Nephron progenitor cell (in vitro differentiated cells): ENCODE data around the gene DNASE1L3.

Experiments used
- DNase-seq: peaks from one replicate; pipeline ENCODE4 v3.0.0; 2021
- H3K27ac Mint-ChIP-seq: 2 replicates; pipeline ENCODE4 v1.8.0; 2021; ENCODE audit warnings: mild to moderate bottlenecking, moderate library complexity, mixed read lengths
- H3K27me3 Mint-ChIP-seq: 2 replicates; pipeline ENCODE4 v1.8.0; 2021; ENCODE audit warnings: mild to moderate bottlenecking, low read depth, mixed read lengths; ENCODE audit not compliant: poor library complexity
- H3K36me3 Mint-ChIP-seq: 2 replicates; pipeline ENCODE4 v1.8.0; 2021; ENCODE audit warnings: low read depth, mixed read lengths
- H3K4me1 Mint-ChIP-seq: 2 replicates; pipeline ENCODE4 v1.8.0; 2021; ENCODE audit warnings: mixed read lengths
- H3K4me3 Mint-ChIP-seq: 2 replicates; pipeline ENCODE4 v1.8.0; 2021; ENCODE audit warnings: mild to moderate bottlenecking, moderate library complexity, mixed read lengths
- H3K9me3 Mint-ChIP-seq: 2 replicates; pipeline ENCODE4 v1.8.0; 2021; ENCODE audit warnings: mild to moderate bottlenecking, moderate library complexity, mixed read lengths
- CTCF ChIP-seq: fragments of 200-600 bp; sonication (generic); IDR thresholded peaks from 2 replicates; pipeline ENCODE4 v1.5.0; 2021; ENCODE audit warnings: antibody characterized with exemption

The DNASE1L3 gene

GRCh38 chr3:58200846-58201355, 9.9 kb downstream of the DNASE1L3 start:
- Mint-ChIP-seq H3K36me3 (no peaks in the 10 kb centered on the region), H3K4me3 (peak overlapping the region; percentile 34), H3K27me3 (peaks cover 26% of the 10 kb centered on the region), H3K27ac (no peak overlapping the region), H3K4me1 (peaks cover 26% of the 10 kb centered on the region), H3K9me3 (peaks cover 4% of the 10 kb centered on the region)
- DNase-seq: no peak
- TF ChIP-seq CTCF: no peak

- DNase-seq: no peak
- Mint-ChIP-seq H3K36me3 (no peaks in the 10 kb centered on the region), H3K27me3 (peaks cover 19% of the 10 kb centered on the region), H3K4me1 (peaks cover 26% of the 10 kb centered on the region), H3K9me3 (peaks cover 4% of the 10 kb centered on the region), H3K27ac (no peak overlapping the region), H3K4me3 (no peak overlapping the region)
- no peak for TF ChIP-seq CTCF
Observed at GRCh38 chr3:58200121-58200709, 10.6 kb downstream of the DNASE1L3 start.

- Mint-ChIP-seq H3K9me3 (peaks cover 7% of the 10 kb centered on the region), H3K27ac (no peak overlapping the region), H3K4me1 (peaks cover 26% of the 10 kb centered on the region), H3K36me3 (no peaks in the 10 kb centered on the region), H3K4me3 (no peak overlapping the region), H3K27me3 (peaks cover 14% of the 10 kb centered on the region)
- no peak for DNase-seq
- no peak for TF ChIP-seq CTCF
Observed at GRCh38 chr3:58198804-58199203, 12.0 kb downstream of the DNASE1L3 start.

GRCh38 chr3:58198362-58198761, 12.4 kb downstream of the DNASE1L3 start:
- Mint-ChIP-seq H3K27ac (no peak overlapping the region), H3K27me3 (peaks cover 10% of the 10 kb centered on the region), H3K4me1 (peaks cover 30% of the 10 kb centered on the region), H3K36me3 (no peaks in the 10 kb centered on the region), H3K9me3 (peaks cover 7% of the 10 kb centered on the region), H3K4me3 (no peak overlapping the region)
- no peak for TF ChIP-seq CTCF
- no peak for DNase-seq

GRCh38 chr3:58197588-58197987, 13.2 kb downstream of the DNASE1L3 start:
- H3K27ac Mint-ChIP-seq: no peak overlapping the region
- no peak for TF ChIP-seq CTCF
- no peak for DNase-seq
- no peaks in the 10 kb centered on the region for H3K36me3 Mint-ChIP-seq
- H3K27me3 Mint-ChIP-seq: peaks cover 6% of the 10 kb centered on the region
- H3K9me3 Mint-ChIP-seq: peaks cover 3% of the 10 kb centered on the region
- H3K4me3 Mint-ChIP-seq: no peak overlapping the region
- H3K4me1 Mint-ChIP-seq: peaks cover 30% of the 10 kb centered on the region

DNA sequence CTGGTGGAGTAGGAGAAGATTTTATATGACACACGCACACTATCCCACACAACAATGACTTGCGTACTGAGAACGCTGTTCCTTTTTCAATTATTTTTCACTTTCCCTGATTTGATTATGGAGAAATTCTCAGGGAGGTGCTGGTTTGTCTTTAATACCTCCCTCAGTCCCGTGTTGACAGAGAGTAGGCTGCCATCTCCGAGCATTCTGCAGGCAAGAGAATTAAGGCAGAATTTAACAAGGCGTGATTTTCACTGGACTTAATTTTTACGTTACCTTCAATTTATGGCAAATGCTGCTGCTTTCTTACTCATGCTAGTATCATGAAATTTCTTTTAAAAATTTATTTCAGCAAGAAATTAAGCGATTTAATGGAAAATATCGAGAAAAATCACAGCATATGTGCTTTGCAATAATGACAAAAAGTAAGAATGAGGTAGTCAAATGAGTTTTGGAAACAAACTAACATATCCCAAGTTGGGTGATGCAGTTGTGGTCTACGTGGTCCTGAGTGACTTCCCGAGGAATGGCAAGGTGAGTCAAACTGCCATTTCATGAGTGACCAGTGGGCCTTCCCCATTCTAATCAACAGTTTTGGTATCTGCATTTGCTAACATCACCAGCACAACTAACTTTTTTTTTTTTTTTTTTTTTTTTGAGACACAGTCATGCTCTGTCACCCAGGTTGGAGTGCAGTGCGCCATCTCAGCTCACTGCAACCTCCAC, 16.9 kb downstream of the DNASE1L3 start:
- Mint-ChIP-seq H3K27me3 (peaks cover 10% of the 10 kb centered on the region), H3K27ac (no peak overlapping the region), H3K4me1 (peaks cover 44% of the 10 kb centered on the region), H3K4me3 (no peak overlapping the region), H3K36me3 (no peaks in the 10 kb centered on the region), H3K9me3 (peaks cover 3% of the 10 kb centered on the region)
- no peak for DNase-seq
- TF ChIP-seq CTCF: no peak
